ENCODE measurements around the gene ITGA11.
A peak's percentile ranks its signal among the peaks of the same experiment; 100 is the strongest.

The ITGA11 gene

GRCh38 chr15:68279779-68280753, 151.9 kb downstream of the ITGA11 start:
- DNase-seq, result no peak

- DNase-seq, result no peak
Observed at GRCh38 chr15:68278595-68279405, 153.2 kb downstream of the ITGA11 start.

GRCh38 chr15:68278345-68278594, 153.7 kb downstream of the ITGA11 start:
- DNase-seq, result no peak

- peak; percentile 89 for DNase-seq
Observed at GRCh38 chr15:68277603-68278344, 154.2 kb downstream of the ITGA11 start, which contains the start of gene FEM1B. TSS of gene FEM1B (plus strand) at chr15:68277745. CDS start at chr15:68278418, 673 bp downstream.

GRCh38 chr15:68277131-68277602, 154.8 kb downstream of the ITGA11 start:
- DNase-seq, result no peak

- no peak for DNase-seq
Observed at GRCh38 chr15:68276668-68277067, 155.3 kb downstream of the ITGA11 start.

GRCh38 chr15:68275165-68275746, 156.7 kb downstream of the ITGA11 start:
- DNase-seq, result no peak

GRCh38 chr15:68274201-68274848, 157.6 kb downstream of the ITGA11 start:
- no peak for DNase-seq

- DNase-seq, result no peak
Observed at GRCh38 chr15:68272721-68273271, 159.2 kb downstream of the ITGA11 start.

- DNase-seq, result no peak
Observed at GRCh38 chr15:68271854-68272471, 160.0 kb downstream of the ITGA11 start.

- DNase-seq, result no peak
Observed at GRCh38 chr15:68268405-68268804, 163.6 kb downstream of the ITGA11 start.

GRCh38 chr15:68265674-68266073, 166.3 kb downstream of the ITGA11 start:
- DNase-seq, result no peak

- no peak for DNase-seq
Observed at GRCh38 chr15:68265081-68265480, 166.9 kb downstream of the ITGA11 start.

GRCh38 chr15:68264282-68264681, 167.7 kb downstream of the ITGA11 start:
- DNase-seq, result no peak

GRCh38 chr15:68262514-68263356, 169.2 kb downstream of the ITGA11 start:
- DNase-seq, result no peak

GRCh38 chr15:68261980-68262379, 170.0 kb downstream of the ITGA11 start:
- DNase-seq, result no peak

GRCh38 chr15:68261241-68261640, 170.7 kb downstream of the ITGA11 start:
- no peak for DNase-seq

- no peak for DNase-seq
Observed at GRCh38 chr15:68259883-68260282, 172.1 kb downstream of the ITGA11 start.

- peak; percentile 35 for DNase-seq
Observed at GRCh38 chr15:68258692-68259091, 173.3 kb downstream of the ITGA11 start.

Measured in CD4-positive, alpha-beta T cell treated with Interleukin-17A for 4 hours (primary cell).